Astrocyte (in vitro differentiated cells and primary cell): ENCODE measurements around the gene CEP131.

Experiments used
- EZH2 ChIP-seq: IDR thresholded peaks from 2 replicates; pipeline ENCODE4 v1.6.1; 2012; ENCODE audit warnings: mild to moderate bottlenecking, low read length, inconsistent platforms; ENCODE audit not compliant: insufficient read depth
- TF ChIP-seq, protein P1 (sequence below): IDR thresholded peaks from 2 replicates; pipeline ENCODE4 v1.5.1; 2011; ENCODE audit warnings: low read depth, mild to moderate bottlenecking, inconsistent platforms, low read length, moderate library complexity; ENCODE audit not compliant: insufficient read depth

DNA sequence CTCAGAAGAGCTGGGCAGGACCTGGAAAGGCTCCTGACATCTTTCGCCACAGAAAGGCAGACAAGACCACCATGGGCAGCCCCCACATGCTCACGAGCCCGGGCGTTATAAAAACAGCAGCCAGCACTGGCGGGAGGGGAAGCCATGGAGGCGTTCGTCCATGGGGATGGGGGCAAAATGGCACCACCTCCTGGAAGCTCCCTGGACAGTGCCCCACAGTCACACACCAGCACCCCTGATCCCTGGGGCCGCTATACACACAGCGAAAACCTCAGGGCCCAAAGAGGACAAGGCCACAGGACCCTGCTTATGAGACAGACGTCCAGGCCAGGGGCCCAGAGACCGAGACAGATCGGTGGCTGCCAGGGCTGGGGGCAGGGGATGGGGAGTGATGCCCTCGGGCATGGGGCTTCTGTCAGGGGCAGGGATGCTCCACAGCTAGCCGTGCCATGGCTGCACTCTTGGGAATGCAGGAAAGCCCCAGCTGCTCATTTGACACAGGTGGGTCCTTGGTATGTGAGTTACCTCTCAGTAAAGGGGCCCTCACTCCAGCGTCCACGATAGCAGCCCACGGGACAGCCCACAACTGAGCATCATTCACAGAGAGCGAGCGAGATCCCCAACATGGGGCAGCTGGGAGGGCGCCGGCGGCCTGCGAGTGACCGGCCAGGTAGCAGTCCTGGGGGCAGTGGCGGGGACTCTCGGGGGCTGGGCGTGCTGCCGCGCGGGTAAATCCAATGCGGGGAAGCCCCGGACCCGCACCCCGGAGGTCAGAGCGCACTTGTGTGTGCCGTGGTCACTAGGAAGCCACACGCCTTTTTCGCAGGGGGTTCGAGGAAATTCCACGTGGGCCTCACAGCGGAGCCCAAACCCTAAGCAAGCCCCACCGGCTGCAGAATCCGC, 63.8 kb downstream of the CEP131 start:
- TF ChIP-seq, protein P1, sequence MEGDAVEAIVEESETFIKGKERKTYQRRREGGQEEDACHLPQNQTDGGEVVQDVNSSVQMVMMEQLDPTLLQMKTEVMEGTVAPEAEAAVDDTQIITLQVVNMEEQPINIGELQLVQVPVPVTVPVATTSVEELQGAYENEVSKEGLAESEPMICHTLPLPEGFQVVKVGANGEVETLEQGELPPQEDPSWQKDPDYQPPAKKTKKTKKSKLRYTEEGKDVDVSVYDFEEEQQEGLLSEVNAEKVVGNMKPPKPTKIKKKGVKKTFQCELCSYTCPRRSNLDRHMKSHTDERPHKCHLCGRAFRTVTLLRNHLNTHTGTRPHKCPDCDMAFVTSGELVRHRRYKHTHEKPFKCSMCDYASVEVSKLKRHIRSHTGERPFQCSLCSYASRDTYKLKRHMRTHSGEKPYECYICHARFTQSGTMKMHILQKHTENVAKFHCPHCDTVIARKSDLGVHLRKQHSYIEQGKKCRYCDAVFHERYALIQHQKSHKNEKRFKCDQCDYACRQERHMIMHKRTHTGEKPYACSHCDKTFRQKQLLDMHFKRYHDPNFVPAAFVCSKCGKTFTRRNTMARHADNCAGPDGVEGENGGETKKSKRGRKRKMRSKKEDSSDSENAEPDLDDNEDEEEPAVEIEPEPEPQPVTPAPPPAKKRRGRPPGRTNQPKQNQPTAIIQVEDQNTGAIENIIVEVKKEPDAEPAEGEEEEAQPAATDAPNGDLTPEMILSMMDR = no peak
- TF ChIP-seq EZH2 = no peak
